KMS-11 (cell line): ENCODE measurements around the gene CLMP.

Source experiments
- H2AFZ ChIP-seq: fragments of 200-600 bp; sonication (generic); 2 replicates; pipeline ENCODE4 v1.6.1; 2016; ENCODE audit warnings: antibody characterized with exemption, mixed run types, low read depth
- H3K27ac ChIP-seq: fragments of 200-600 bp; sonication (generic); 2 replicates; pipeline ENCODE4 v1.6.1; 2016; ENCODE audit warnings: mild to moderate bottlenecking, mixed run types
- H3K27me3 ChIP-seq: fragments of 200-600 bp; sonication (generic); 2 replicates; pipeline ENCODE4 v1.6.1; 2017; ENCODE audit warnings: mild to moderate bottlenecking, low read depth, mixed run types, moderate library complexity; ENCODE audit not compliant: insufficient read depth
- H3K36me3 ChIP-seq: fragments of 200-600 bp; sonication (generic); 2 replicates; pipeline ENCODE4 v1.6.1; 2017; ENCODE audit warnings: mild to moderate bottlenecking, mixed run types; ENCODE audit not compliant: insufficient read depth
- H3K4me1 ChIP-seq: fragments of 200-600 bp; sonication (generic); 2 replicates; pipeline ENCODE4 v1.6.1; 2016; ENCODE audit warnings: mild to moderate bottlenecking, low read depth, mixed run types; ENCODE audit not compliant: poor library complexity, severe bottlenecking
- H3K4me2 ChIP-seq: fragments of 200-600 bp; sonication (generic); 2 replicates; pipeline ENCODE4 v1.7.0; 2016; ENCODE audit warnings: mild to moderate bottlenecking, mixed run types
- H3K4me3 ChIP-seq: fragments of 200-600 bp; sonication (generic); IDR thresholded peaks from 2 replicates; pipeline ENCODE4 v1.6.1; 2017; ENCODE audit warnings: low read depth, low read length, mixed read lengths; ENCODE audit not compliant: insufficient read depth
- H3K79me2 ChIP-seq: fragments of 200-600 bp; sonication (generic); 2 replicates; pipeline ENCODE4 v1.6.1; 2016; ENCODE audit warnings: low read depth, mixed run types; ENCODE audit not compliant: insufficient read depth
- H3K9ac ChIP-seq: fragments of 200-600 bp; sonication (generic); 2 replicates; pipeline ENCODE4 v1.6.1; 2016; ENCODE audit warnings: mild to moderate bottlenecking, mixed run types
- H4K20me1 ChIP-seq: fragments of 200-600 bp; sonication (generic); 2 replicates; pipeline ENCODE4 v1.6.1; 2016; ENCODE audit warnings: mild to moderate bottlenecking, mixed run types; ENCODE audit not compliant: insufficient read depth
- TF ChIP-seq, protein P1 (sequence below): fragments of 200-600 bp; sonication (generic); conservative IDR thresholded peaks from 2 replicates; pipeline ENCODE4 v1.6.1; 2017; ENCODE audit warnings: low read depth, mild to moderate bottlenecking, antibody characterized with exemption, low read length, moderate library complexity, mixed read lengths

Gene CLMP

DNA sequence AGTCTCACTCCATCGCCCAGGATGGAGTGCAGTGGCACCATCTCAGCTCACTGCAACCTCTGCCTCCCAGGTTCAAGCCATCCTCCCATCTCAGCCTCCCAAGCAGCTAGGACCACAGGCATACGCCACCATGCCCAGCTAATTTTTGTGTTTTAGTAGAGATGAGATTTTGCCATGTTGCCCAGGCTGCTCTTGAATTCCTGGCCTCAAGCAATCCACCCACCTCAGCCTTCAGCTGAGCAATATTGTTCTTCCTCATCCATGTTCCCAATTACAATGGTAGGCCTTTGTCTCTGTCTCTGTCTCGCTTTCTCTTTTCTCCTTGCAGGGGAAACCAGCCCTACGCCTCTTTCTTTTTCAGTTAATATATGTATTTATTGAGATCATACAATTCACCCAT, 143.4 kb downstream of the CLMP start:
- Histone ChIP-seq H2AFZ (no peak overlapping the region), H3K4me2 (no peak overlapping the region), H3K27ac (no peak overlapping the region), H3K4me1 (peaks cover 10% of the 10 kb centered on the region), H3K27me3 (no peaks in the 10 kb centered on the region), H3K9ac (no peak overlapping the region), H3K36me3 (no peaks in the 10 kb centered on the region), H3K79me2 (no peaks in the 10 kb centered on the region), H3K4me3 (no peak overlapping the region), H4K20me1 (0 out of 2 replicates have a peak, but pooled peaks cover 3% of the 10 kb centered on the region)
- TF ChIP-seq, protein P1, sequence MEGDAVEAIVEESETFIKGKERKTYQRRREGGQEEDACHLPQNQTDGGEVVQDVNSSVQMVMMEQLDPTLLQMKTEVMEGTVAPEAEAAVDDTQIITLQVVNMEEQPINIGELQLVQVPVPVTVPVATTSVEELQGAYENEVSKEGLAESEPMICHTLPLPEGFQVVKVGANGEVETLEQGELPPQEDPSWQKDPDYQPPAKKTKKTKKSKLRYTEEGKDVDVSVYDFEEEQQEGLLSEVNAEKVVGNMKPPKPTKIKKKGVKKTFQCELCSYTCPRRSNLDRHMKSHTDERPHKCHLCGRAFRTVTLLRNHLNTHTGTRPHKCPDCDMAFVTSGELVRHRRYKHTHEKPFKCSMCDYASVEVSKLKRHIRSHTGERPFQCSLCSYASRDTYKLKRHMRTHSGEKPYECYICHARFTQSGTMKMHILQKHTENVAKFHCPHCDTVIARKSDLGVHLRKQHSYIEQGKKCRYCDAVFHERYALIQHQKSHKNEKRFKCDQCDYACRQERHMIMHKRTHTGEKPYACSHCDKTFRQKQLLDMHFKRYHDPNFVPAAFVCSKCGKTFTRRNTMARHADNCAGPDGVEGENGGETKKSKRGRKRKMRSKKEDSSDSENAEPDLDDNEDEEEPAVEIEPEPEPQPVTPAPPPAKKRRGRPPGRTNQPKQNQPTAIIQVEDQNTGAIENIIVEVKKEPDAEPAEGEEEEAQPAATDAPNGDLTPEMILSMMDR, result no peak

DNA sequence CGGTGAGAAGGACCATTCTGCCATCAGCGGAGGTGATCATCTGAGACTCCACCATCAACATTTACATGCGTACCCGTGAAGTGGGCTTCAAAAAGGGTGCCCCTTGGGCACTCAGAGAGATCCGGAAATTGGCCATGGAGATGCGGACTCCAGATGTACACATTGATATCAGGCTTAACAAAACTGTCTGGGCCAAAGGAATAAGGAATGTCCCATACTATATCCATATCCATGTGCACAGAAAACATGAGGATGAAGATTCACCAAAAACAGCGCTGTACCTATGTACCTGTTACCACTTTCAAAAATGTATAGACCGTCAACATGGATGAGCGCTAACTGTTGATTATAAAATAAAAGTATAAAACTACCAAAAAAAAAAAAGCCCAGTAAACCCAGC, 143.9 kb downstream of the CLMP start:
- Histone ChIP-seq H3K4me1 (peaks cover 10% of the 10 kb centered on the region), H3K4me3 (no peak overlapping the region), H2AFZ (no peak overlapping the region), H3K79me2 (no peaks in the 10 kb centered on the region), H3K36me3 (no peaks in the 10 kb centered on the region), H3K9ac (no peak overlapping the region), H3K27me3 (no peaks in the 10 kb centered on the region), H3K27ac (no peak overlapping the region), H3K4me2 (no peak overlapping the region), H4K20me1 (no peaks in the 10 kb centered on the region)
- TF ChIP-seq, protein P1, result no peak

DNA sequence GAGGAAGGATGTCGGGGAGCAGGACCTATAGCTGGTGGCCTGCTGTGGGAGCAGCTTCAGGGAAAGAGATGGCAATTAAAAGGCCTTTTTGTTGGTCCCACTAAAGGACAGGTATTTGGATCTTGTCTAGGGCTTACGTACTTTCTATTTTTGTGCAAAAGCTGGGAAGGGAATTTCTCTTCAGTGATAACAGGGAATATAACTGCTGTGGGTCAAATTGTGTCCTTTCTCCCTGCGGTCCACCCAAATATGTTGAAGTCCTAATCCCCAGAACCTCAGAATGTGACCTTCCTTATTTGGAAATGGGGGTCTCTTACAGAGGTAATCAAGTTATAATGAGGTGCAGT, 147.1 kb downstream of the CLMP start:
- no peaks in the 10 kb centered on the region for H4K20me1 ChIP-seq
- H3K4me1 ChIP-seq, result no peaks in the 10 kb centered on the region
- TF ChIP-seq, protein P1, result no peak
- no peak overlapping the region for H3K4me3 ChIP-seq
- no peaks in the 10 kb centered on the region for H3K36me3 ChIP-seq
- H2AFZ ChIP-seq, result no peak overlapping the region
- H3K27me3 ChIP-seq, result no peaks in the 10 kb centered on the region
- no peak overlapping the region for H3K9ac ChIP-seq
- no peak overlapping the region for H3K4me2 ChIP-seq
- no peaks in the 10 kb centered on the region for H3K79me2 ChIP-seq
- H3K27ac ChIP-seq, result no peak overlapping the region

DNA sequence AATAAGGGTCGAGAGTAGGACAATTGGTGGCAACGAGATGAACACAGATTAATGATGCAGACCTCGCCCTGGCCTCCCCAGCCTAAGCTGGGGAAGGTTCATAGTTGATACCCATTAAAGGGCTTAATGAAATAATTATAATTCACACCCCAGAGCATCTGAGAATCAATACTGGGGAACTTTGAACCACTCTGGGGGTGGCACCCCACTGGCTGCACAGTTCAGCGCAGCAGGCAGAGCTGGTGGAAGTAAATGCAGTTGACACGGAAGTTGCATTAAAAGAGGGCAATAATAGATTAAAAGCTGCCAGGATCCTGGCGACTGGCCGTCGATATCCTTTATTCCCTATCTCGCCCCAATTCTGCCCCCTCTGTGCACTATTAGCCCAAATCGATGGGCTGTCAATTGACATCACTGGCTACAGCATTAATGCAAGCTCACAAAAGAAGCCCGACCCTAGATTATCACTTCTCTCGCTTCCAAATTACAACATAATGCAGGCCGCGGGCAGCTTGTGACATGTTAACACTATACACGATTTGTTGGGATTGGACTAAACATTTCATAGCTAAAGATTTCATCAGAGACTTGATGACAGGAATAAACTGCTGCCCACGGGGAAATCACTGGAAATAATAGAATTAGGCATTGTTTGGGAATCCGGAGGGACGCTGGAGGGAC, 147.6 kb downstream of the CLMP start:
- H3K4me3 ChIP-seq, result no peak overlapping the region
- H3K4me1 ChIP-seq, result no peaks in the 10 kb centered on the region
- H3K27ac ChIP-seq, result no peak overlapping the region
- H3K27me3 ChIP-seq, result no peaks in the 10 kb centered on the region
- no peak overlapping the region for H3K4me2 ChIP-seq
- TF ChIP-seq, protein P1, result no peak
- no peaks in the 10 kb centered on the region for H3K79me2 ChIP-seq
- no peaks in the 10 kb centered on the region for H4K20me1 ChIP-seq
- H3K36me3 ChIP-seq, result no peaks in the 10 kb centered on the region
- H3K9ac ChIP-seq, result no peak overlapping the region
- no peak overlapping the region for H2AFZ ChIP-seq
